A673 (cell line): ENCODE results near the gene PCNX3. TPM values are rescaled to one million over a fixed set of nuclear protein-coding genes. Genes with fewer than 3 reads are reported as not detected.

Experiments
- BruUV-seq: library from RNA; stranded (reverse); fragments of 400-500 nt; replicated peaks from 2 replicates; lab custom pipeline; 2021; lab: Mats Ljungman, UMichigan
- CTCF ChIA-PET: fragments of 300-600 bp; sonication (Branson Sonifier 250); formaldehyde crosslinking; loops from one replicate; lab custom pipeline; 2022; ENCODE audit warnings: antibody characterized with exemption; lab: Charles Lee
- POLR2A ChIA-PET: fragments of 300-600 bp; sonication (Branson Sonifier 250); formaldehyde crosslinking; loops from one replicate; lab custom pipeline; 2022; ENCODE audit warnings: antibody characterized with exemption; ENCODE audit not compliant: low non-redundant PET; lab: Charles Lee
- DNase-seq: peaks from one replicate; pipeline ENCODE4 v3.0.0-alpha.2; 2015; ENCODE audit warnings: low spot score
- H3K27ac ChIP-seq: fragments of 200-600 bp; sonication (generic); 2 replicates; pipeline ENCODE4 v1.5.1; 2016; ENCODE audit warnings: mixed run types, low read depth, mild to moderate bottlenecking, mixed read lengths, antibody characterized with exemption, low read length; ENCODE audit not compliant: poor library complexity, severe bottlenecking
- H3K27me3 ChIP-seq: fragments of 200-600 bp; sonication (generic); replicated peaks from 2 replicates; pipeline ENCODE4 v1.6.1; 2017; ENCODE audit warnings: mixed run types, low read depth, mild to moderate bottlenecking, mixed read lengths, antibody characterized with exemption, low read length; ENCODE audit not compliant: insufficient read depth, poor library complexity
- H3K36me3 ChIP-seq: fragments of 200-600 bp; sonication (generic); 2 replicates; pipeline ENCODE4 v1.6.1; 2016; ENCODE audit warnings: mixed run types, mild to moderate bottlenecking, mixed read lengths, antibody characterized with exemption, low read length; ENCODE audit not compliant: insufficient read depth, poor library complexity, severe bottlenecking
- H3K4me1 ChIP-seq: fragments of 200-600 bp; sonication (generic); 2 replicates; pipeline ENCODE4 v1.6.1; 2017; ENCODE audit warnings: mixed run types, mild to moderate bottlenecking, mixed read lengths, antibody characterized with exemption, low read length; ENCODE audit not compliant: insufficient read depth, poor library complexity, severe bottlenecking
- H3K4me3 ChIP-seq: fragments of 200-600 bp; sonication (generic); 2 replicates; pipeline ENCODE4 v1.5.1; 2016; ENCODE audit warnings: low read depth, mixed run types, mild to moderate bottlenecking, mixed read lengths, low read length; ENCODE audit not compliant: poor library complexity, severe bottlenecking
- H3K9me3 ChIP-seq: fragments of 200-600 bp; sonication (generic); 2 replicates; pipeline ENCODE4 v1.6.1; 2016; ENCODE audit warnings: mixed run types, low read depth, mild to moderate bottlenecking, mixed read lengths, antibody characterized with exemption, low read length; ENCODE audit not compliant: poor library complexity, severe bottlenecking
- EZH2 ChIP-seq: fragments of 200-600 bp; sonication (generic); IDR thresholded peaks from 2 replicates; pipeline ENCODE4 v1.6.1; 2017; ENCODE audit warnings: borderline replicate concordance, low read depth, mild to moderate bottlenecking, mixed read lengths, antibody characterized with exemption, low read length; ENCODE audit not compliant: poor library complexity, severe bottlenecking
- intact Hi-C: fragments of 100-400 bp; cut with micrococcal nuclease; formaldehyde crosslinking; loops from one replicate; pipeline ENCODE4 v1.10.0; 2022; ENCODE audit not compliant: unreplicated experiment
- total RNA-seq: library from RNA; stranded (reverse); gene quantifications from 2 replicates; pipeline ENCODE4 v1.2.3, GENCODE V29; 2021
- TF ChIP-seq, protein P1 (sequence below): fragments of 300-800, 200-600 bp; sonication (generic); conservative IDR thresholded peaks from 2 replicates; pipeline ENCODE4 v1.5.1; 2017; ENCODE audit warnings: low read depth, mild to moderate bottlenecking, antibody characterized with exemption, low read length, moderate library complexity, mixed read lengths

Gene PCNX3
- total RNA-seq, 1 experiment from 2014 or later = 68.0 TPM

DNA sequence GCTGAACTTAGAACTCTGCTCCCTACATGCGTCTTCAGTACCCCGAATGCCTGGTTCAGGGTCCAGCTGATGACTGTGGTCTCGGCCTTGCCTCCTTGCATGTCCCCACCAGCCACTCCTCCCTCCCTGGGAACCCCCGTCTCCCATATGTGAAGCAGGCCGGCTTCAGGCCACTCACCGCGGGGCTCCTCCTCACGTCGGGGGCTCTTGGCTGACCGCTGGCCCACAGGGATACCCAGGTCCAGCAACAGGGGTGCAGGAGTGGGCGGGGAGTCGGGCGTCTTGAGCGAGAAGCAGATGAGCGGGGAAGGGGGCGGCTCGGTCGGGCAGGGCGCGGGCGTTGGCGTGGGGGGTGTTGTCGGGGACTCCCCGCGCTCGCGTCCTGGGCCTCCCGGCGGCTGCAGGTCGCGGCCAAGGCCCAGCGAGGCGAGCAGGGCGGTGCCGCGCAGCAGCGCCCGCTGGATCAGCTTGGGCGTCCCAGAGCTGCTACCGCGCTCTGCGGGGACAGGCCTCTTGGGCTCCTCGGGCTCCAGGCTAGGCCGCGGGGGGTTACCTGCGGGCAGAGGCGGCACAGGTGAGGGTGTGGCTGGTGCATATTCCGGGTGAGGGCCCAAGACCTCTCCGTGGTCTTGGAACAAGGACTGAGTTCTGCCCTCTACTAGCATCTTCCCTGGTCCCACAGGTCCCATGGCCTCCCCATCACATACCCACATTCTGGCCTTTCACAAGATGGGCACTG, 16.2 kb upstream of the PCNX3 start:
- POLR2A ChIA-PET = no interaction called here
- Histone ChIP-seq H3K27me3 (no peaks in the 10 kb centered on the region), H3K4me1 (peaks cover 5% of the 10 kb centered on the region), H3K4me3 (no peak overlapping the region), H3K9me3 (no peaks in the 10 kb centered on the region), H3K27ac (no peak overlapping the region), H3K36me3 (peaks cover 22% of the 10 kb centered on the region)
- TF ChIP-seq, protein P1, sequence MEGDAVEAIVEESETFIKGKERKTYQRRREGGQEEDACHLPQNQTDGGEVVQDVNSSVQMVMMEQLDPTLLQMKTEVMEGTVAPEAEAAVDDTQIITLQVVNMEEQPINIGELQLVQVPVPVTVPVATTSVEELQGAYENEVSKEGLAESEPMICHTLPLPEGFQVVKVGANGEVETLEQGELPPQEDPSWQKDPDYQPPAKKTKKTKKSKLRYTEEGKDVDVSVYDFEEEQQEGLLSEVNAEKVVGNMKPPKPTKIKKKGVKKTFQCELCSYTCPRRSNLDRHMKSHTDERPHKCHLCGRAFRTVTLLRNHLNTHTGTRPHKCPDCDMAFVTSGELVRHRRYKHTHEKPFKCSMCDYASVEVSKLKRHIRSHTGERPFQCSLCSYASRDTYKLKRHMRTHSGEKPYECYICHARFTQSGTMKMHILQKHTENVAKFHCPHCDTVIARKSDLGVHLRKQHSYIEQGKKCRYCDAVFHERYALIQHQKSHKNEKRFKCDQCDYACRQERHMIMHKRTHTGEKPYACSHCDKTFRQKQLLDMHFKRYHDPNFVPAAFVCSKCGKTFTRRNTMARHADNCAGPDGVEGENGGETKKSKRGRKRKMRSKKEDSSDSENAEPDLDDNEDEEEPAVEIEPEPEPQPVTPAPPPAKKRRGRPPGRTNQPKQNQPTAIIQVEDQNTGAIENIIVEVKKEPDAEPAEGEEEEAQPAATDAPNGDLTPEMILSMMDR = no peak
- no peak for TF ChIP-seq EZH2
- CTCF ChIA-PET = no interaction called here
- no peak for DNase-seq
- intact Hi-C loops = no loop called here
- BruUV-seq = no TSS peak

DNA sequence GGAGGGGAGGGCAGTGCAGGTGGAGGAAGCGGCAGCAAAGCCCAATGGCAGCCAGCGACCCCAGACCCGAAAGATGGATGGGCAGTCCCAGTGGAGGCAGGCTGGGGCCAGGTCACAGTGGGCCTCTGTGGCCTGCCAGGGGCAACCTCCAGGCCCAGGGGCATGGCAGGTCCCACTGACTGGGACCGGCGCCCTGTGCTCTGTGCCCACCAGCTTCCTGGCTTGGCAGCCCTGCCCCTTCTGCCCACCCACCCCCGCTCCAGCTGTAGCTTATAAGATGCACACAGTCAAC, 15.7 kb upstream of the PCNX3 start:
- CTCF ChIA-PET = no interaction called here
- Histone ChIP-seq H3K4me3 (no peak overlapping the region), H3K9me3 (no peaks in the 10 kb centered on the region), H3K27ac (no peak overlapping the region), H3K4me1 (peaks cover 5% of the 10 kb centered on the region), H3K27me3 (no peaks in the 10 kb centered on the region), H3K36me3 (peaks cover 25% of the 10 kb centered on the region)
- TF ChIP-seq EZH2 = no peak
- TF ChIP-seq, protein P1 = no peak
- POLR2A ChIA-PET = no interaction called here
- no peak for DNase-seq
- BruUV-seq = no TSS peak
- intact Hi-C loops = no loop called here

DNA sequence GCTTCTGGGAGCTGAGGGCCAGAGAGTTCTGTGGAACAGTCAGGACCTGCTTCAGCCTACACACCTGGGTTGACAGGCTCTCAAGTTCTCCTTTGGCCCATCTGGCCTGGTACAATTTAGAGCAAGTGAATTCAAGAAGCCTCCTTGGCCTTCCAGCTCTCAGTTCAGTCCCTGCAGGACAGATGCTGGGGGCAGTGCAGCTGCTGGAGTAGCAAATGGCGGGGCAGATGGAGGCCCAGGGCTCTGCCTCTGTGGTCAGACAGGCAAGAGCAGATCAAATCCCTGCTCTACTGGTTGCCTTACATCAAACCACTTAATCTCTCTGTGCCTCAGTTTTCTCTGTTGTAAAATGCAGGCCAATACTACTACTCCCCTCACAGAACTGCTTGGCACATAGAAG, 11.3 kb upstream of the PCNX3 start:
- Histone ChIP-seq H3K4me3 (no peak overlapping the region), H3K27me3 (no peaks in the 10 kb centered on the region), H3K36me3 (peaks cover 28% of the 10 kb centered on the region), H3K27ac (no peak overlapping the region), H3K4me1 (peaks cover 10% of the 10 kb centered on the region), H3K9me3 (no peaks in the 10 kb centered on the region)
- DNase-seq = no peak
- TF ChIP-seq, protein P1 = no peak
- TF ChIP-seq EZH2 = no peak
- CTCF ChIA-PET = no interaction called here
- intact Hi-C loops = no loop called here
- no TSS peak for BruUV-seq
- POLR2A ChIA-PET = no interaction called here
